Measurements from ENCODE around the gene SEMA3C.

The SEMA3C gene

GRCh38 chr7:80869821-80870751 is 48.8 kb downstream of the SEMA3C start:
- Histone ChIP-seq H3K9me3 (replicated peaks in 1 of 2; ENCODE audit: control insufficient read depth in 2 of 2, insufficient read depth in 1 of 2, low read depth in 1 of 2, low read length in 2 of 2) (no peaks in the 10 kb centered on the region), H3K79me1 (ENCODE audit: low read depth, low read length) (no peaks in the 10 kb centered on the region), H4K8ac (ENCODE audit: low read depth, low read length) (no peak overlapping the region), H3K14ac (ENCODE audit: low read length) (no peak overlapping the region), H2BK12ac (ENCODE audit: low read length) (no peak overlapping the region), H2AK5ac (ENCODE audit: low read depth, low read length) (no peak overlapping the region), H3K27ac (replicated peaks; ENCODE audit: low read length) (no peak overlapping the region), H2BK15ac (ENCODE audit: low read length) (no peak overlapping the region), H3K4me3 (ENCODE audit: low read length in 2 of 2) (no peak overlapping the region), H3K4ac (ENCODE audit: low read length) (no peak overlapping the region), H3K4me2 (ENCODE audit: insufficient read depth, low read length, poor library complexity, severe bottlenecking) (no peak overlapping the region), H3K4me1 (ENCODE audit: control insufficient read depth in 2 of 2, insufficient read depth in 1 of 2, low read depth in 1 of 2, low read length in 2 of 2) (peaks cover 2 to 5% of the 10 kb centered on the region in 2 donors), H3K27me3 (ENCODE audit: control insufficient read depth in 3 of 3, insufficient read depth in 3 of 3, low read depth in 1 of 3, low read length in 3 of 3) (no peaks in the 10 kb centered on the region), H3K36me3 (replicated peaks in 1 of 2; ENCODE audit: control insufficient read depth in 2 of 2, insufficient read depth in 2 of 2, low read length in 2 of 2) (no peaks in the 10 kb centered on the region), H2BK120ac (ENCODE audit: low read depth, low read length) (no peak overlapping the region), H3K18ac (ENCODE audit: low read length) (no peak overlapping the region), H2BK5ac (ENCODE audit: low read length) (no peak overlapping the region), H3K23ac (ENCODE audit: low read depth, low read length, poor library complexity) (no peak overlapping the region), H2AFZ (ENCODE audit: low read length) (peak overlapping the region; percentile 25), H3K9ac (ENCODE audit: low read depth, low read length, poor library complexity) (no peak overlapping the region), H4K91ac (ENCODE audit: low read depth, low read length, poor library complexity) (no peak overlapping the region)
- WGBS, 2 donors (ENCODE audit: extremely low coverage in 2 of 2, insufficient read length in 2 of 2, insufficient replicate concordance in 1 of 2): no CpG with 5 or more reads among the region's 6 CpGs
- DNase-seq (ENCODE audit: low spot score): no peak

GRCh38 chr7:80869106-80869784 is 49.6 kb downstream of the SEMA3C start:
- Histone ChIP-seq H2AK5ac (ENCODE audit: low read depth, low read length) (no peak overlapping the region), H3K14ac (ENCODE audit: low read length) (no peak overlapping the region), H3K23ac (ENCODE audit: low read depth, low read length, poor library complexity) (no peak overlapping the region), H3K4me2 (ENCODE audit: insufficient read depth, low read length, poor library complexity, severe bottlenecking) (no peak overlapping the region), H3K18ac (ENCODE audit: low read length) (no peak overlapping the region), H3K4me3 (ENCODE audit: low read length in 2 of 2) (no peak overlapping the region), H2BK5ac (ENCODE audit: low read length) (no peak overlapping the region), H3K4me1 (ENCODE audit: control insufficient read depth in 2 of 2, insufficient read depth in 1 of 2, low read depth in 1 of 2, low read length in 2 of 2) (peaks cover 2 to 5% of the 10 kb centered on the region in 2 donors), H3K36me3 (replicated peaks in 1 of 2; ENCODE audit: control insufficient read depth in 2 of 2, insufficient read depth in 2 of 2, low read length in 2 of 2) (no peaks in the 10 kb centered on the region), H3K79me1 (ENCODE audit: low read depth, low read length) (no peaks in the 10 kb centered on the region), H3K4ac (ENCODE audit: low read length) (no peak overlapping the region), H4K91ac (ENCODE audit: low read depth, low read length, poor library complexity) (no peak overlapping the region), H2BK120ac (ENCODE audit: low read depth, low read length) (no peak overlapping the region), H3K27me3 (ENCODE audit: control insufficient read depth in 3 of 3, insufficient read depth in 3 of 3, low read depth in 1 of 3, low read length in 3 of 3) (no peaks in the 10 kb centered on the region), H3K9me3 (replicated peaks in 1 of 2; ENCODE audit: control insufficient read depth in 2 of 2, insufficient read depth in 1 of 2, low read depth in 1 of 2, low read length in 2 of 2) (no peaks in the 10 kb centered on the region), H4K8ac (ENCODE audit: low read depth, low read length) (no peak overlapping the region), H2AFZ (ENCODE audit: low read length) (no peak overlapping the region), H2BK12ac (ENCODE audit: low read length) (no peak overlapping the region), H3K9ac (ENCODE audit: low read depth, low read length, poor library complexity) (no peak overlapping the region), H2BK15ac (ENCODE audit: low read length) (no peak overlapping the region), H3K27ac (replicated peaks; ENCODE audit: low read length) (no peak overlapping the region)
- no peak for DNase-seq (ENCODE audit: low spot score)
- no CpG with 5 or more reads among the region's 4 CpGs for WGBS, 2 donors (ENCODE audit: extremely low coverage in 2 of 2, insufficient read length in 2 of 2, insufficient replicate concordance in 1 of 2)

GRCh38 chr7:80868566-80868965 is 50.3 kb downstream of the SEMA3C start:
- Histone ChIP-seq H4K91ac (ENCODE audit: low read depth, low read length, poor library complexity) (no peak overlapping the region), H3K23ac (ENCODE audit: low read depth, low read length, poor library complexity) (no peak overlapping the region), H2BK12ac (ENCODE audit: low read length) (no peak overlapping the region), H3K4ac (ENCODE audit: low read length) (no peak overlapping the region), H2AFZ (ENCODE audit: low read length) (no peak overlapping the region), H2BK120ac (ENCODE audit: low read depth, low read length) (no peak overlapping the region), H3K4me2 (ENCODE audit: insufficient read depth, low read length, poor library complexity, severe bottlenecking) (no peak overlapping the region), H3K36me3 (replicated peaks in 1 of 2; ENCODE audit: control insufficient read depth in 2 of 2, insufficient read depth in 2 of 2, low read length in 2 of 2) (no peaks in the 10 kb centered on the region), H2BK15ac (ENCODE audit: low read length) (no peak overlapping the region), H4K8ac (ENCODE audit: low read depth, low read length) (no peak overlapping the region), H3K79me1 (ENCODE audit: low read depth, low read length) (no peaks in the 10 kb centered on the region), H3K4me1 (ENCODE audit: control insufficient read depth in 2 of 2, insufficient read depth in 1 of 2, low read depth in 1 of 2, low read length in 2 of 2) (peaks cover 2 to 5% of the 10 kb centered on the region in 2 donors), H3K14ac (ENCODE audit: low read length) (no peak overlapping the region), H3K27ac (replicated peaks; ENCODE audit: low read length) (no peak overlapping the region), H3K18ac (ENCODE audit: low read length) (no peak overlapping the region), H2BK5ac (ENCODE audit: low read length) (no peak overlapping the region), H2AK5ac (ENCODE audit: low read depth, low read length) (no peak overlapping the region), H3K27me3 (ENCODE audit: control insufficient read depth in 3 of 3, insufficient read depth in 3 of 3, low read depth in 1 of 3, low read length in 3 of 3) (no peaks in the 10 kb centered on the region), H3K4me3 (ENCODE audit: low read length in 2 of 2) (no peak overlapping the region), H3K9me3 (replicated peaks in 1 of 2; ENCODE audit: control insufficient read depth in 2 of 2, insufficient read depth in 1 of 2, low read depth in 1 of 2, low read length in 2 of 2) (no peaks in the 10 kb centered on the region), H3K9ac (ENCODE audit: low read depth, low read length, poor library complexity) (no peak overlapping the region)
- no peak for DNase-seq (ENCODE audit: low spot score)
- no CpG with 5 or more reads among the region's 1 CpG for WGBS, 2 donors (ENCODE audit: extremely low coverage in 2 of 2, insufficient read length in 2 of 2, insufficient replicate concordance in 1 of 2)

GRCh38 chr7:80860554-80860953 is 58.3 kb downstream of the SEMA3C start:
- H2BK15ac ChIP-seq (ENCODE audit: low read length): no peak overlapping the region
- H2AK5ac ChIP-seq (ENCODE audit: low read depth, low read length): no peak overlapping the region
- no peak overlapping the region for H3K4me3 ChIP-seq (ENCODE audit: low read length in 2 of 2)
- H2BK12ac ChIP-seq (ENCODE audit: low read length): no peak overlapping the region
- H4K8ac ChIP-seq (ENCODE audit: low read depth, low read length): no peak overlapping the region
- H3K18ac ChIP-seq (ENCODE audit: low read length): no peak overlapping the region
- H3K27me3 ChIP-seq (ENCODE audit: control insufficient read depth in 3 of 3, insufficient read depth in 3 of 3, low read depth in 1 of 3, low read length in 3 of 3): no peaks in the 10 kb centered on the region
- H3K79me1 ChIP-seq (ENCODE audit: low read depth, low read length): no peaks in the 10 kb centered on the region
- no peak overlapping the region for H3K4ac ChIP-seq (ENCODE audit: low read length)
- H3K36me3 ChIP-seq (replicated peaks in 1 of 2; ENCODE audit: control insufficient read depth in 2 of 2, insufficient read depth in 2 of 2, low read length in 2 of 2): no peaks in the 10 kb centered on the region
- H2BK5ac ChIP-seq (ENCODE audit: low read length): no peak overlapping the region
- WGBS, 2 donors (ENCODE audit: extremely low coverage in 2 of 2, insufficient read length in 2 of 2, insufficient replicate concordance in 1 of 2): no CpG with 5 or more reads among the region's 4 CpGs
- H3K27ac ChIP-seq (replicated peaks; ENCODE audit: low read length): no peak overlapping the region
- H3K4me2 ChIP-seq (ENCODE audit: insufficient read depth, low read length, poor library complexity, severe bottlenecking): no peak overlapping the region
- no peak overlapping the region for H3K9ac ChIP-seq (ENCODE audit: low read depth, low read length, poor library complexity)
- H2BK120ac ChIP-seq (ENCODE audit: low read depth, low read length): no peak overlapping the region
- H3K14ac ChIP-seq (ENCODE audit: low read length): no peak overlapping the region
- no peak for DNase-seq (ENCODE audit: low spot score)
- H3K23ac ChIP-seq (ENCODE audit: low read depth, low read length, poor library complexity): no peak overlapping the region
- H2AFZ ChIP-seq (ENCODE audit: low read length): no peak overlapping the region
- H3K4me1 ChIP-seq (ENCODE audit: control insufficient read depth in 2 of 2, insufficient read depth in 1 of 2, low read depth in 1 of 2, low read length in 2 of 2): peaks cover 0 to 4% of the 10 kb centered on the region in 2 donors
- H4K91ac ChIP-seq (ENCODE audit: low read depth, low read length, poor library complexity): no peak overlapping the region
- H3K9me3 ChIP-seq (replicated peaks in 1 of 2; ENCODE audit: control insufficient read depth in 2 of 2, insufficient read depth in 1 of 2, low read depth in 1 of 2, low read length in 2 of 2): no peaks in the 10 kb centered on the region
